Kidney (tissue), 14 donors: ENCODE data around the gene CAVIN2. TPM values are rescaled to one million over a fixed set of nuclear protein-coding genes. Genes with fewer than 3 reads are reported as not detected.

Experiments
- DNase-seq, 5 donors: peaks; one replicate each; pipeline ENCODE4 v3.0.0-alpha.2; 2013 to 2020
- FAIRE-seq: peaks from 2 replicates; lab custom pipeline; 2012; peaks lifted over from hg19 to GRCh38; lab: Jason Lieb, UNC
- H3K27ac ChIP-seq, 2 donors: one replicate each; pipeline ENCODE4 v1.7.0; 2013; ENCODE audit warnings: low read depth in 2 of 2, low read length in 2 of 2, inconsistent platforms in 1 of 2
- H3K27me3 ChIP-seq: one replicate; pipeline ENCODE4 v1.7.1; 2013; ENCODE audit warnings: low read length, inconsistent platforms; ENCODE audit not compliant: control insufficient read depth, insufficient read depth
- H3K36me3 ChIP-seq, 3 donors: one replicate each; pipeline versions ENCODE4 v1.7.0 to v1.7.1; 2013; ENCODE audit warnings: low read length in 3 of 3, control low read depth in 1 of 3, inconsistent platforms in 1 of 3; ENCODE audit not compliant: insufficient read depth in 3 of 3, control insufficient read depth in 2 of 3
- H3K4me1 ChIP-seq, 3 donors: one replicate each; pipeline versions ENCODE4 v1.7.0 to v1.7.1; 2013; ENCODE audit warnings: low read length in 3 of 3, inconsistent platforms in 1 of 3, low read depth in 1 of 3; ENCODE audit not compliant: control insufficient read depth in 2 of 3, insufficient read depth in 2 of 3
- H3K4me3 ChIP-seq, 3 donors: one replicate each; pipeline versions ENCODE4 v1.7.0 to v1.8.1; 2013; ENCODE audit warnings: low read length in 3 of 3, control low read depth in 1 of 3, inconsistent platforms in 1 of 3
- H3K9ac ChIP-seq, 3 donors: one replicate each; pipeline versions ENCODE4 v1.7.0 to v1.7.1; 2013; ENCODE audit warnings: low read length in 3 of 3, control low read depth in 1 of 3, inconsistent platforms in 1 of 3
- H3K9me3 ChIP-seq, 3 donors: one replicate each; pipeline versions ENCODE4 v1.7.0 to v1.7.1; 2013; ENCODE audit warnings: low read length in 3 of 3, control low read depth in 1 of 3, inconsistent platforms in 1 of 3; ENCODE audit not compliant: control insufficient read depth in 2 of 3, insufficient read depth in 1 of 3
- intact Hi-C: fragments of 100-400 bp; cut with DNase I; formaldehyde crosslinking; loops from one replicate; pipeline ENCODE4 v1.11.1; 2022
- polyA plus RNA-seq: library from polyadenylated mRNA; stranded (reverse); fragments of 350-450 nt; fragmentation: Illumina TruSeq; extraction: RNeasy Lipid Tissue Mini Kit (QIAGEN cat#74804); gene quantifications from one replicate; pipeline ENCODE4 v1.2.3, GENCODE V29; 2014; ENCODE audit warnings: low read depth, low replicate concordance; ENCODE audit not compliant: insufficient read depth
- total RNA-seq: library from RNA; stranded (reverse); fragmentation: NEBNext Ultra II Directional; extraction: Animal tissue kit (Norgen Biotek cat#: 25700); gene quantifications from one replicate; pipeline ENCODE4 v1.2.1, GENCODE V29; 2021
- TF ChIP-seq, protein P1 (sequence below): IDR thresholded peaks from 3 replicates; pipeline ENCODE4 v1.5.1; 2012; ENCODE audit warnings: mild to moderate bottlenecking, moderate library complexity, borderline replicate concordance; ENCODE audit not compliant: insufficient read depth; ENCODE audit errors: extremely low read depth
- donor health status: control.
- donor health status: control.
- donor health status: control.
- donor health status: control.
- donor health status: control.
- donor health status: DM: yes; HTN: yes; CAD: no.
- donor health status: Normal renal cell carcinoma (clear cell type).

Gene CAVIN2
- total and polyA plus RNA-seq, 2 donors from 2014 or later = 17.9 to 55.0 TPM

DNA sequence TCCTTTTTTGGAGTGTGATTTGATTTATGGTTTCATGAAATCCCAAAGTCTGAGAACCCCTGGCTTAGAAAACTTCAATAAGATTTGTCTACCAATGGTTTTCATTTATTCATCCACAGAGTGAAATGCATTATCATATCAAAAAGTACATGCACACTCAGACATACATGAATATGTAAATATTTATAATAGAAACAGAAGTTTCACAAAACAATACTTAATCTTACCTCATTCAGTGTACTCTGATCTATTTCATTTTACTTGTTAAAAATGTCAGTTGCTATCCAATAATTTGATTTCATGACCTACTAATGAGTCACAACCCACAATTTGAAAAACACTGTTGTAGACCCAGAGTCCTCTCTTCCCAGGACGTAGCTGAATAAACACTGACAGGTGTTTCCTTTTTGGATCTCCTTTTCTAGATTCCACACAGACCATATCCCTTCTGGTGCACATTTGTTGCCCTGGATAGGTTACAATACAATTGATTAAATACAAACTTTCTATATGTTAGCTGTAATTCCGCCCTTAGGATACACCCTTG is 10.4 kb upstream of the CAVIN2 start:
- H3K9me3 ChIP-seq = no peaks in the 10 kb centered on the region
- no peak overlapping the region for H3K9ac ChIP-seq
- no peak overlapping the region for H3K27ac ChIP-seq
- intact Hi-C loops = no loop called here
- FAIRE-seq (no peak), DNase-seq (no peak)
- peaks cover 0 to 2% (median 0%) of the 10 kb centered on the region in 3 donors for H3K4me1 ChIP-seq
- no peaks in the 10 kb centered on the region for H3K27me3 ChIP-seq
- H3K4me3 ChIP-seq = no peak overlapping the region
- H3K36me3 ChIP-seq = no peaks in the 10 kb centered on the region
- TF ChIP-seq, protein P1, sequence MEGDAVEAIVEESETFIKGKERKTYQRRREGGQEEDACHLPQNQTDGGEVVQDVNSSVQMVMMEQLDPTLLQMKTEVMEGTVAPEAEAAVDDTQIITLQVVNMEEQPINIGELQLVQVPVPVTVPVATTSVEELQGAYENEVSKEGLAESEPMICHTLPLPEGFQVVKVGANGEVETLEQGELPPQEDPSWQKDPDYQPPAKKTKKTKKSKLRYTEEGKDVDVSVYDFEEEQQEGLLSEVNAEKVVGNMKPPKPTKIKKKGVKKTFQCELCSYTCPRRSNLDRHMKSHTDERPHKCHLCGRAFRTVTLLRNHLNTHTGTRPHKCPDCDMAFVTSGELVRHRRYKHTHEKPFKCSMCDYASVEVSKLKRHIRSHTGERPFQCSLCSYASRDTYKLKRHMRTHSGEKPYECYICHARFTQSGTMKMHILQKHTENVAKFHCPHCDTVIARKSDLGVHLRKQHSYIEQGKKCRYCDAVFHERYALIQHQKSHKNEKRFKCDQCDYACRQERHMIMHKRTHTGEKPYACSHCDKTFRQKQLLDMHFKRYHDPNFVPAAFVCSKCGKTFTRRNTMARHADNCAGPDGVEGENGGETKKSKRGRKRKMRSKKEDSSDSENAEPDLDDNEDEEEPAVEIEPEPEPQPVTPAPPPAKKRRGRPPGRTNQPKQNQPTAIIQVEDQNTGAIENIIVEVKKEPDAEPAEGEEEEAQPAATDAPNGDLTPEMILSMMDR = no peak

DNA sequence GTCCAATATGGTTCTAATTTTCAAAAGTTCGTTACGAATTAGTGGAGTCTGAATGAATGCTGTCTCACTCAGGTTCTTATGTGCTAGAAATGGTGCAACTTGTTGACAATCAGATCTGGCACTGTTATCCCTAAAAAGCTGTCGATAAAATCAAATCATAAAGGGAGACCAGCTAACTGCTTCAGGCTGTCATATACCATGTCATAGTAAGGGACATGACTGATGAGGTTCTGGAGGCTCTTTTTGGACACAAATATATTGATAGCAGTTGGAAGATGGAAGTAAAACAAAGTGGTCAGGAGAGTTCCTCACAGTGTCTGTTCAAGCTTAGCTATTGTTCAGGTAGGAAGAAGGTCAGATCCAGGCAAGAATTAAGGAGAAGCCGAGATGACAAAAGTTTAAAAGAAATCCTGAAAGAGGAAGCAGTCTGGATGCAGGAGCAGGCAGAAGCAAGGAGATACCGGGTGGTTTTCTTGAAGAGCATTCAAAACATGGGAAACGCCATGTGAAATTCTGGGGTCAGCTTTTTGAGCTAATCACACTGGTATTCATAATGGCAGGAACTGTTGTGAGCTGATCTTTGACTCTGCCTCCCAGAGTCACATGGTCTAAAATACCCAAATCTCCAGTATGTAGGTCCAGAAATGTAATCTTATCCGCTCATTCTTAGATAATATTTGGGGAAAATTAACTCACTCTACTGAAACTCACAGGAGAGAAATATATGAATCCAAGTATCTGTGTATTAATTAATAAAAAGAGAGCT is 9.4 kb upstream of the CAVIN2 start:
- intact Hi-C loops = no loop called here
- Histone ChIP-seq H3K4me3 (no peak overlapping the region), H3K36me3 (no peaks in the 10 kb centered on the region), H3K9me3 (no peaks in the 10 kb centered on the region), H3K4me1 (peaks cover 0 to 2% (median 0%) of the 10 kb centered on the region in 3 donors), H3K27me3 (no peaks in the 10 kb centered on the region), H3K27ac (no peak overlapping the region), H3K9ac (no peak overlapping the region)
- TF ChIP-seq, protein P1 = no peak
- FAIRE-seq (no peak), DNase-seq (no peak)

DNA sequence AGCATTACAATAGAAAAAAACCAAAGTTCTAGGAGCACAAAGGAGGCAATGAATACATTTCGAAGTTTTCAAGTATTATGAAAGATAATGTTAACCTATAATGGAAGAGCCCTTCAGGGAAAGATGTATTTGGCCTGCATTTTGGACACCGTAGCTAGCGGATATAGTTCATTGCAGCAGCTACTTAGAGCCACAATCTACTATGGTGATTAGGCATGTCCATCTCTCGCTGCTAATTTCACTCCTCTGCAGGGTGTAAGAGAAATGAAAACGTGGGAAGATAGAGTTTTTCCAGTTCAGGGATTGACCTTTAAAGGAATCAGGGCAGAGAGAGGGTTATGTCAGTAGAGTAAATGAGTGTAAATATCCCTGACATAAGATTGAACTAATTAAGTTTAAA is 8.5 kb upstream of the CAVIN2 start:
- intact Hi-C loops = no loop called here
- Histone ChIP-seq H3K4me3 (no peak overlapping the region), H3K27ac (no peak overlapping the region), H3K4me1 (peaks cover 0 to 2% (median 0%) of the 10 kb centered on the region in 3 donors), H3K27me3 (no peaks in the 10 kb centered on the region), H3K36me3 (no peaks in the 10 kb centered on the region), H3K9ac (no peak overlapping the region), H3K9me3 (no peaks in the 10 kb centered on the region)
- TF ChIP-seq, protein P1 = no peak
- FAIRE-seq = no peak
- peak in 1 of 5 donors; percentile 28 for DNase-seq
